NCI-H526 treated with DMSO at 0.1 percent for 48 hours (cell line): ENCODE data around the gene APPBP2.
"Not testable (repeated sequence)": the region's sequence is repeated elsewhere in the genome, so short reads cannot be mapped to it uniquely, and the experiment has no call there.

Experiments
- DNase-seq: peaks from one replicate; lab custom pipeline; 2025; lab: John Stamatoyannopoulos, UW

The APPBP2 gene

GRCh38 chr17:60534010-60534555 is 8.0 kb upstream of the APPBP2 start:
- no peak for DNase-seq

GRCh38 chr17:60529806-60530205 is 3.8 kb upstream of the APPBP2 start:
- DNase-seq, result no peak

GRCh38 chr17:60528828-60529227 is 2.8 kb upstream of the APPBP2 start:
- DNase-seq, result no peak

- DNase-seq, result no peak
Measured at GRCh38 chr17:60527701-60528100, 1.7 kb upstream of the APPBP2 start.

- no peak for DNase-seq
Measured at GRCh38 chr17:60526726-60527125, 684 bp upstream of the APPBP2 start.

GRCh38 chr17:60525328-60525684 is 736 bp downstream of the APPBP2 start:
- DNase-seq, result no peak

GRCh38 chr17:60524463-60525327 is 1.3 kb downstream of the APPBP2 start:
- peak; percentile 31 for DNase-seq

GRCh38 chr17:60523822-60524221 is 2.2 kb downstream of the APPBP2 start:
- DNase-seq, result no peak

GRCh38 chr17:60522889-60523626 is 3.0 kb downstream of the APPBP2 start:
- no peak for DNase-seq

- no peak for DNase-seq
Measured at GRCh38 chr17:60519795-60520194, 6.2 kb downstream of the APPBP2 start.

GRCh38 chr17:60515683-60516082 is 10.4 kb downstream of the APPBP2 start:
- not testable (repeated sequence) for DNase-seq

GRCh38 chr17:60515199-60515598 is 10.8 kb downstream of the APPBP2 start:
- not testable (repeated sequence) for DNase-seq

- no peak for DNase-seq
Measured at GRCh38 chr17:60514500-60514899, 11.5 kb downstream of the APPBP2 start.

GRCh38 chr17:60514053-60514452 is 12.0 kb downstream of the APPBP2 start:
- no peak for DNase-seq

- no peak for DNase-seq
Measured at GRCh38 chr17:60513014-60513413, 13.0 kb downstream of the APPBP2 start.

- DNase-seq, result no peak
Measured at GRCh38 chr17:60510723-60511122, 15.3 kb downstream of the APPBP2 start.

- no peak for DNase-seq
Measured at GRCh38 chr17:60510031-60510430, 16.0 kb downstream of the APPBP2 start.

GRCh38 chr17:60508384-60508980 is 17.6 kb downstream of the APPBP2 start:
- no peak for DNase-seq

GRCh38 chr17:60506312-60506711 is 19.7 kb downstream of the APPBP2 start:
- DNase-seq, result no peak

- DNase-seq, result no peak
Measured at GRCh38 chr17:60502145-60502544, 23.9 kb downstream of the APPBP2 start.

GRCh38 chr17:60501589-60501988 is 24.5 kb downstream of the APPBP2 start:
- DNase-seq, result no peak

- DNase-seq, result no peak
Measured at GRCh38 chr17:60496041-60496440, 30.0 kb downstream of the APPBP2 start.

- DNase-seq, result no peak
Measured at GRCh38 chr17:60495260-60495659, 30.8 kb downstream of the APPBP2 start.
